ENCODE data around the gene MTR. TPM values are rescaled to one million over a fixed set of nuclear protein-coding genes. Genes with fewer than 3 reads are reported as not detected.

MTR gene
- total RNA-seq, 1 donor from 2014 or later, result 35.8 TPM

GRCh38 chr1:236942431-236942830, 147.3 kb downstream of the MTR start:
- H3K27me3 Mint-ChIP-seq (ENCODE audit: low read depth, unreplicated experiment), result peaks cover 2% of the 10 kb centered on the region
- Histone ChIP-seq H3K27ac (ENCODE audit: low read depth, low read length) (no peak overlapping the region), H3K4me3 (ENCODE audit: insufficient read depth, low read depth, low read length) (no peak overlapping the region), H3K36me3 (ENCODE audit: insufficient read depth, low read length) (no peaks in the 10 kb centered on the region), H4K20me1 (ENCODE audit: insufficient read depth, low read length) (no peaks in the 10 kb centered on the region), H3K4me1 (ENCODE audit: insufficient read depth, low read length) (no peaks in the 10 kb centered on the region), H3K9me3 (ENCODE audit: insufficient read depth, low read depth, low read length) (no peaks in the 10 kb centered on the region), H3K27me3 (ENCODE audit: insufficient read depth, low read length) (no peaks in the 10 kb centered on the region), H3K9ac (ENCODE audit: low read length) (no peak overlapping the region), H2AFZ (ENCODE audit: low read depth, low read length) (no peak overlapping the region), H3K4me2 (ENCODE audit: low read length) (no peak overlapping the region), H3K79me2 (ENCODE audit: insufficient read depth, low read length) (no peaks in the 10 kb centered on the region)
- H3K27ac Mint-ChIP-seq (ENCODE audit: unreplicated experiment), result no peak overlapping the region
- H3K36me3 Mint-ChIP-seq (ENCODE audit: low read depth, unreplicated experiment), result no peaks in the 10 kb centered on the region
- H3K9me3 Mint-ChIP-seq (ENCODE audit: unreplicated experiment), result peaks cover 4% of the 10 kb centered on the region
- no peaks in the 10 kb centered on the region for H3K4me1 Mint-ChIP-seq (ENCODE audit: low read depth, unreplicated experiment)
- DNase-seq (ENCODE audit: low read depth) (no peak), FAIRE-seq (no peak)
- H3K4me3 Mint-ChIP-seq (ENCODE audit: unreplicated experiment), result no peak overlapping the region
- no peak for TF ChIP-seq EZH2 (IDR thresholded peaks at IDR 0.05; ENCODE audit: insufficient read depth, low read length)
- TF ChIP-seq, protein P1, sequence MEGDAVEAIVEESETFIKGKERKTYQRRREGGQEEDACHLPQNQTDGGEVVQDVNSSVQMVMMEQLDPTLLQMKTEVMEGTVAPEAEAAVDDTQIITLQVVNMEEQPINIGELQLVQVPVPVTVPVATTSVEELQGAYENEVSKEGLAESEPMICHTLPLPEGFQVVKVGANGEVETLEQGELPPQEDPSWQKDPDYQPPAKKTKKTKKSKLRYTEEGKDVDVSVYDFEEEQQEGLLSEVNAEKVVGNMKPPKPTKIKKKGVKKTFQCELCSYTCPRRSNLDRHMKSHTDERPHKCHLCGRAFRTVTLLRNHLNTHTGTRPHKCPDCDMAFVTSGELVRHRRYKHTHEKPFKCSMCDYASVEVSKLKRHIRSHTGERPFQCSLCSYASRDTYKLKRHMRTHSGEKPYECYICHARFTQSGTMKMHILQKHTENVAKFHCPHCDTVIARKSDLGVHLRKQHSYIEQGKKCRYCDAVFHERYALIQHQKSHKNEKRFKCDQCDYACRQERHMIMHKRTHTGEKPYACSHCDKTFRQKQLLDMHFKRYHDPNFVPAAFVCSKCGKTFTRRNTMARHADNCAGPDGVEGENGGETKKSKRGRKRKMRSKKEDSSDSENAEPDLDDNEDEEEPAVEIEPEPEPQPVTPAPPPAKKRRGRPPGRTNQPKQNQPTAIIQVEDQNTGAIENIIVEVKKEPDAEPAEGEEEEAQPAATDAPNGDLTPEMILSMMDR (IDR thresholded peaks at IDR 0.05; ENCODE audit: insufficient read depth, low read depth, low read length), result no peak

DNA sequence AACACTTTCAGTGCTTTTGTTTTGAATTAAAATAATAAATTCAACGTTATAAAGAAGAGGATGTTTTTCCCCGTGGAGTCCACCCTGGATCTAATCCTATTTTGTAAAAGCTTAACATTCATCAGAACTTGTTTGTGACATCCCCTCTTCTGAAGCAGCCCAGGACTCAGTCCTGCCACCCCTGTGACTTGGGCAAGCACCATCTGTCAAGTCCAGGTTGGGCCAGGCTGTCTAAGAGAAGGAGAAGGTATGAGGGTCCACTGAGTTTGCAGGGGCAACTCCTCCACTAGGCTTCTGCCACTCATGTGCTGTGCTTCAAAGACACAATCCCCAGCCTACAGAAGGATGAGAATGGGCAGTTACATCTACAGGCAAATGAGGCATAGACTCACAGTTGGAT, 149.5 kb downstream of the MTR start:
- Mint-ChIP-seq H3K4me3 (ENCODE audit: unreplicated experiment) (no peak overlapping the region), H3K4me1 (ENCODE audit: low read depth, unreplicated experiment) (peaks cover 4% of the 10 kb centered on the region), H3K27ac (ENCODE audit: unreplicated experiment) (no peak overlapping the region), H3K36me3 (ENCODE audit: low read depth, unreplicated experiment) (no peaks in the 10 kb centered on the region), H3K27me3 (ENCODE audit: low read depth, unreplicated experiment) (peaks cover 2% of the 10 kb centered on the region), H3K9me3 (ENCODE audit: unreplicated experiment) (peaks cover 2% of the 10 kb centered on the region)
- H3K79me2 ChIP-seq (ENCODE audit: insufficient read depth, low read length), result no peaks in the 10 kb centered on the region
- TF ChIP-seq EZH2 (IDR thresholded peaks at IDR 0.05; ENCODE audit: insufficient read depth, low read length), result no peak
- TF ChIP-seq, protein P1 (IDR thresholded peaks at IDR 0.05; ENCODE audit: insufficient read depth, low read depth, low read length), result no peak
- no peaks in the 10 kb centered on the region for H3K4me1 ChIP-seq (ENCODE audit: insufficient read depth, low read length)
- no peak overlapping the region for H3K4me2 ChIP-seq (ENCODE audit: low read length)
- no peak overlapping the region for H2AFZ ChIP-seq (ENCODE audit: low read depth, low read length)
- no peaks in the 10 kb centered on the region for H3K27me3 ChIP-seq (ENCODE audit: insufficient read depth, low read length)
- no peak overlapping the region for H3K27ac ChIP-seq (ENCODE audit: low read depth, low read length)
- H3K36me3 ChIP-seq (ENCODE audit: insufficient read depth, low read length), result no peaks in the 10 kb centered on the region
- no peaks in the 10 kb centered on the region for H4K20me1 ChIP-seq (ENCODE audit: insufficient read depth, low read length)
- H3K9me3 ChIP-seq (ENCODE audit: insufficient read depth, low read depth, low read length), result no peaks in the 10 kb centered on the region
- no peak overlapping the region for H3K4me3 ChIP-seq (ENCODE audit: insufficient read depth, low read depth, low read length)
- H3K9ac ChIP-seq (ENCODE audit: low read length), result no peak overlapping the region
- FAIRE-seq, result no peak
- DNase-seq (ENCODE audit: low read depth), result no peak

DNA sequence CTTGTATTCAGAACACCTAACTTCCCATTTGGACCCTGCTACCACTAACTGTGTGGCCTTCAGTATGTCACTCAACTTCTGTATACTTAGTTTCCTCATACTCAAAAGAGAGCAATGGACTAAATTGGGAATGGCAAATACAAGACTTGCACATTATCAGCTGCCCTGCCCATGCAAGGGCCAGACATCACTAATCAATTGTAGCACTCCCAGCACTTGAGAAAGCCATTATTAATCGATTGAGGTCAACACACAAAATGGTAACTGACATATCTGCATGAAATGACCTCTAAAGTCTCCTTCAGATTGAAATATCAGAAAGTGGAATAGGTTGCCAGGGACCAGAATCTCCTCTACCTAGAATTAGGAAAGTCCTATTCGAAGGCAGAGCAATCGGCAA, 149.9 kb downstream of the MTR start:
- no peak overlapping the region for H3K4me3 Mint-ChIP-seq (ENCODE audit: unreplicated experiment)

More for the DNA sequence above, 149.9 kb downstream of the MTR start:
- H3K4me1 ChIP-seq (ENCODE audit: insufficient read depth, low read length), result no peaks in the 10 kb centered on the region
- H3K9me3 Mint-ChIP-seq (ENCODE audit: unreplicated experiment), result peaks cover 2% of the 10 kb centered on the region
- no peak overlapping the region for H3K27ac Mint-ChIP-seq (ENCODE audit: unreplicated experiment)
- H3K4me3 ChIP-seq (ENCODE audit: insufficient read depth, low read depth, low read length), result no peak overlapping the region
- peaks cover 4% of the 10 kb centered on the region for H3K4me1 Mint-ChIP-seq (ENCODE audit: low read depth, unreplicated experiment)
- H3K4me2 ChIP-seq (ENCODE audit: low read length), result no peak overlapping the region
- TF ChIP-seq, protein P1 (IDR thresholded peaks at IDR 0.05; ENCODE audit: insufficient read depth, low read depth, low read length), result no peak
- TF ChIP-seq EZH2 (IDR thresholded peaks at IDR 0.05; ENCODE audit: insufficient read depth, low read length), result no peak
- no peak overlapping the region for H3K9ac ChIP-seq (ENCODE audit: low read length)
- H3K27ac ChIP-seq (ENCODE audit: low read depth, low read length), result no peak overlapping the region
- no peaks in the 10 kb centered on the region for H3K9me3 ChIP-seq (ENCODE audit: insufficient read depth, low read depth, low read length)
- H3K27me3 ChIP-seq (ENCODE audit: insufficient read depth, low read length), result no peaks in the 10 kb centered on the region
- H3K36me3 Mint-ChIP-seq (ENCODE audit: low read depth, unreplicated experiment), result no peaks in the 10 kb centered on the region
- H2AFZ ChIP-seq (ENCODE audit: low read depth, low read length), result no peak overlapping the region
- no peaks in the 10 kb centered on the region for H3K36me3 ChIP-seq (ENCODE audit: insufficient read depth, low read length)
- FAIRE-seq (no peak), DNase-seq (ENCODE audit: low read depth) (no peak)
- no peaks in the 10 kb centered on the region for H3K79me2 ChIP-seq (ENCODE audit: insufficient read depth, low read length)
- H3K27me3 Mint-ChIP-seq (ENCODE audit: low read depth, unreplicated experiment), result peaks cover 2% of the 10 kb centered on the region
- H4K20me1 ChIP-seq (ENCODE audit: insufficient read depth, low read length), result no peaks in the 10 kb centered on the region
